Measurements from ENCODE around the gene PLBD2. TPM values are rescaled to one million over a fixed set of nuclear protein-coding genes. Genes with fewer than 3 reads are reported as not detected.
"Not testable (repeated sequence)": the region's sequence is repeated elsewhere in the genome, so short reads cannot be mapped to it uniquely, and the experiment has no call there.

PLBD2 gene
- total RNA-seq, 1 experiment from 2014 or later, result 12.6 TPM

- DNase-seq, result no peak
- Histone ChIP-seq H3K36me3 (replicated peaks; ENCODE audit: control insufficient read depth, insufficient read depth, low read length) (no peaks in the 10 kb centered on the region), H3K27me3 (ENCODE audit: control insufficient read depth, insufficient read depth, low read length) (no peaks in the 10 kb centered on the region), H3K4me3 (ENCODE audit: insufficient read depth, low read depth, low read length) (no peak overlapping the region)
Observed at GRCh38 chr12:113347892-113348291, 10.5 kb upstream of the PLBD2 start.

- H3K4me3 ChIP-seq (ENCODE audit: insufficient read depth, low read depth, low read length), result no peak overlapping the region
- H3K36me3 ChIP-seq (replicated peaks; ENCODE audit: control insufficient read depth, insufficient read depth, low read length), result no peaks in the 10 kb centered on the region
- peak; percentile 83 for DNase-seq
Observed at GRCh38 chr12:113348849-113349536, 9.4 kb upstream of the PLBD2 start.

GRCh38 chr12:113351089-113351488, 7.3 kb upstream of the PLBD2 start:
- no peaks in the 10 kb centered on the region for H3K36me3 ChIP-seq (replicated peaks; ENCODE audit: control insufficient read depth, insufficient read depth, low read length)
- H3K27me3 ChIP-seq (ENCODE audit: control insufficient read depth, insufficient read depth, low read length), result no peaks in the 10 kb centered on the region
- H3K4me3 ChIP-seq (ENCODE audit: insufficient read depth, low read depth, low read length), result no peak overlapping the region
- no peak for DNase-seq

More at GRCh38 chr12:113348849-113349536, 9.4 kb upstream of the PLBD2 start:
- no peaks in the 10 kb centered on the region for H3K27me3 ChIP-seq (ENCODE audit: control insufficient read depth, insufficient read depth, low read length)

- not testable (repeated sequence) for H3K4me3 ChIP-seq (ENCODE audit: insufficient read depth, low read depth, low read length); H3K36me3 ChIP-seq (replicated peaks; ENCODE audit: control insufficient read depth, insufficient read depth, low read length); DNase-seq; H3K27me3 ChIP-seq (ENCODE audit: control insufficient read depth, insufficient read depth, low read length)
Observed at GRCh38 chr12:113354192-113354591, 4.2 kb upstream of the PLBD2 start.

- DNase-seq, result no peak
- Histone ChIP-seq H3K27me3 (ENCODE audit: control insufficient read depth, insufficient read depth, low read length) (no peaks in the 10 kb centered on the region), H3K4me3 (ENCODE audit: insufficient read depth, low read depth, low read length) (peak overlapping the region; percentile 82), H3K36me3 (replicated peaks; ENCODE audit: control insufficient read depth, insufficient read depth, low read length) (0 out of 2 replicates have a peak, but pooled peaks cover 1% of the 10 kb centered on the region)
Observed at GRCh38 chr12:113359133-113359938, 949 bp downstream of the PLBD2 start.

GRCh38 chr12:113359939-113360748, 1.8 kb downstream of the PLBD2 start:
- Histone ChIP-seq H3K27me3 (ENCODE audit: control insufficient read depth, insufficient read depth, low read length) (no peaks in the 10 kb centered on the region), H3K4me3 (ENCODE audit: insufficient read depth, low read depth, low read length) (no peak overlapping the region), H3K36me3 (replicated peaks; ENCODE audit: control insufficient read depth, insufficient read depth, low read length) (0 out of 2 replicates have a peak, but pooled peaks cover 1% of the 10 kb centered on the region)
- DNase-seq, result peak; percentile 73

GRCh38 chr12:113361574-113362370, 3.4 kb downstream of the PLBD2 start:
- no peak overlapping the region for H3K4me3 ChIP-seq (ENCODE audit: insufficient read depth, low read depth, low read length)
- DNase-seq, result no peak
- H3K36me3 ChIP-seq (replicated peaks; ENCODE audit: control insufficient read depth, insufficient read depth, low read length), result 0 out of 2 replicates have a peak, but pooled peaks cover 1% of the 10 kb centered on the region
- no peaks in the 10 kb centered on the region for H3K27me3 ChIP-seq (ENCODE audit: control insufficient read depth, insufficient read depth, low read length)

- H3K27me3 ChIP-seq (ENCODE audit: control insufficient read depth, insufficient read depth, low read length), result no peaks in the 10 kb centered on the region
- no peak for DNase-seq
- H3K4me3 ChIP-seq (ENCODE audit: insufficient read depth, low read depth, low read length), result no peak overlapping the region
- 0 out of 2 replicates have a peak, but pooled peaks cover 1% of the 10 kb centered on the region for H3K36me3 ChIP-seq (replicated peaks; ENCODE audit: control insufficient read depth, insufficient read depth, low read length)
Observed at GRCh38 chr12:113364698-113365097, 6.3 kb downstream of the PLBD2 start.

GRCh38 chr12:113365639-113366395, 7.4 kb downstream of the PLBD2 start:
- no peaks in the 10 kb centered on the region for H3K27me3 ChIP-seq (ENCODE audit: control insufficient read depth, insufficient read depth, low read length)
- DNase-seq, result no peak

GRCh38 chr12:113366827-113367226, 8.4 kb downstream of the PLBD2 start:
- H3K36me3 ChIP-seq (replicated peaks; ENCODE audit: control insufficient read depth, insufficient read depth, low read length), result no peaks in the 10 kb centered on the region
- H3K4me3 ChIP-seq (ENCODE audit: insufficient read depth, low read depth, low read length), result no peak overlapping the region

More at GRCh38 chr12:113365639-113366395, 7.4 kb downstream of the PLBD2 start:
- 0 out of 2 replicates have a peak, but pooled peaks cover 1% of the 10 kb centered on the region for H3K36me3 ChIP-seq (replicated peaks; ENCODE audit: control insufficient read depth, insufficient read depth, low read length)
- no peak overlapping the region for H3K4me3 ChIP-seq (ENCODE audit: insufficient read depth, low read depth, low read length)

GRCh38 chr12:113368331-113368730, 9.9 kb downstream of the PLBD2 start:
- Histone ChIP-seq H3K4me3 (ENCODE audit: insufficient read depth, low read depth, low read length) (no peak overlapping the region), H3K36me3 (replicated peaks; ENCODE audit: control insufficient read depth, insufficient read depth, low read length) (peaks cover under 1% of the 10 kb centered on the region; the same call in 1 of the 2 replicates), H3K27me3 (ENCODE audit: control insufficient read depth, insufficient read depth, low read length) (no peaks in the 10 kb centered on the region)
- DNase-seq, result no peak

More at GRCh38 chr12:113366827-113367226, 8.4 kb downstream of the PLBD2 start:
- no peaks in the 10 kb centered on the region for H3K27me3 ChIP-seq (ENCODE audit: control insufficient read depth, insufficient read depth, low read length)
- DNase-seq, result no peak

- peaks cover 1% of the 10 kb centered on the region; the same call in 1 of the 2 replicates for H3K36me3 ChIP-seq (replicated peaks; ENCODE audit: control insufficient read depth, insufficient read depth, low read length)
- no peak overlapping the region for H3K4me3 ChIP-seq (ENCODE audit: insufficient read depth, low read depth, low read length)
- H3K27me3 ChIP-seq (ENCODE audit: control insufficient read depth, insufficient read depth, low read length), result no peaks in the 10 kb centered on the region
- no peak for DNase-seq
Observed at GRCh38 chr12:113369391-113369985, 11.1 kb downstream of the PLBD2 start.

Data from H7 (cell line).